Colonic mucosa (tissue), 4 donors: ENCODE results near the gene ADORA1. TPM values are rescaled to one million over a fixed set of nuclear protein-coding genes. Genes with fewer than 3 reads are reported as not detected.

ENCODE experiments used
- DNase-seq: peaks from one replicate; pipeline ENCODE4 v3.0.0-alpha.2; 2020
- H3K27ac ChIP-seq: fragments of 200-600 bp; one replicate; pipeline ENCODE4 v1.8.0; 2021
- H3K27me3 ChIP-seq: fragments of 200-600 bp; one replicate; pipeline ENCODE4 v1.8.0; 2021
- H3K36me3 ChIP-seq: fragments of 200-600 bp; one replicate; pipeline ENCODE4 v1.8.0; 2021
- H3K4me1 ChIP-seq: fragments of 200-600 bp; one replicate; pipeline ENCODE4 v1.8.0; 2021; ENCODE audit warnings: mild to moderate bottlenecking
- H3K4me3 ChIP-seq: fragments of 200-600 bp; one replicate; pipeline ENCODE4 v1.8.0; 2021
- H3K9ac ChIP-seq, 2 donors: one replicate each; pipeline ENCODE4 v1.7.0; 2013; ENCODE audit warnings: control low read depth in 2 of 2, low read depth in 2 of 2, low read length in 2 of 2
- H3K9me3 ChIP-seq: fragments of 200-600 bp; one replicate; pipeline ENCODE4 v1.8.0; 2021
- CTCF ChIP-seq: fragments of 200-600 bp; IDR thresholded peaks from one replicate; pipeline ENCODE4 v1.8.0; 2022; ENCODE audit warnings: antibody characterized with exemption, mild to moderate bottlenecking
- intact Hi-C: fragments of 100-400 bp; cut with DNase I; formaldehyde crosslinking; loops from one replicate; pipeline ENCODE4 v1.14.1; 2022
- total RNA-seq, 2 donors: library from RNA; stranded (reverse); fragmentation: NEBNext Ultra II Directional in 1 of 2; extraction: Animal tissue kit (Norgen Biotek cat#: 25700) in 1 of 2; gene quantifications; one replicate each; pipeline ENCODE4 v1.2.1, GENCODE V29; 2021
- donor health status: healthy.
- donor health status: DM: no; HTN: no; CAD: no.
- donor health status: DM: no; HTN: no; CAD: no.

Gene ADORA1
- total RNA-seq, 2 donors from 2014 or later = 0.42 to 1.6 TPM

GRCh38 chr1:203175827-203176241 lies 48.3 kb downstream of the ADORA1 start:
- intact Hi-C loops = no loop called here
- no peak for DNase-seq

GRCh38 chr1:203176273-203177035 lies 48.9 kb downstream of the ADORA1 start:
- H3K36me3 ChIP-seq = no peaks in the 10 kb centered on the region
- no peak overlapping the region for H3K27ac ChIP-seq
- no peak for TF ChIP-seq CTCF
- intact Hi-C loops = no loop called here
- no peak for DNase-seq
- no peak overlapping the region for H3K4me3 ChIP-seq
- no peak overlapping the region for H3K9ac ChIP-seq
- H3K4me1 ChIP-seq = no peaks in the 10 kb centered on the region
- no peaks in the 10 kb centered on the region for H3K9me3 ChIP-seq
- no peaks in the 10 kb centered on the region for H3K27me3 ChIP-seq

More at GRCh38 chr1:203175827-203176241, 48.3 kb downstream of the ADORA1 start:
- Histone ChIP-seq H3K9ac (no peak overlapping the region), H3K27ac (no peak overlapping the region), H3K4me1 (no peaks in the 10 kb centered on the region), H3K27me3 (no peaks in the 10 kb centered on the region), H3K36me3 (no peaks in the 10 kb centered on the region), H3K4me3 (no peak overlapping the region), H3K9me3 (no peaks in the 10 kb centered on the region)
- TF ChIP-seq CTCF = no peak

- DNase-seq = no peak
- Histone ChIP-seq H3K36me3 (no peaks in the 10 kb centered on the region), H3K27me3 (no peaks in the 10 kb centered on the region), H3K9ac (no peak overlapping the region), H3K9me3 (no peaks in the 10 kb centered on the region), H3K27ac (no peak overlapping the region), H3K4me3 (no peak overlapping the region), H3K4me1 (no peaks in the 10 kb centered on the region)
- intact Hi-C loops = no loop called here
- no peak for TF ChIP-seq CTCF
Measured at GRCh38 chr1:203177036-203177405, 49.5 kb downstream of the ADORA1 start.

GRCh38 chr1:203177470-203178039 lies 50.0 kb downstream of the ADORA1 start:
- Histone ChIP-seq H3K9ac (no peak overlapping the region), H3K9me3 (no peaks in the 10 kb centered on the region), H3K36me3 (no peaks in the 10 kb centered on the region), H3K27ac (no peak overlapping the region), H3K4me3 (no peak overlapping the region), H3K4me1 (no peaks in the 10 kb centered on the region), H3K27me3 (no peaks in the 10 kb centered on the region)
- DNase-seq = no peak
- intact Hi-C loops = no loop called here
- TF ChIP-seq CTCF = no peak

GRCh38 chr1:203178083-203178482 lies 50.6 kb downstream of the ADORA1 start:
- H3K36me3 ChIP-seq = no peaks in the 10 kb centered on the region
- intact Hi-C loops = no loop called here

More at GRCh38 chr1:203178083-203178482, 50.6 kb downstream of the ADORA1 start:
- no peak for TF ChIP-seq CTCF
- Histone ChIP-seq H3K9me3 (no peaks in the 10 kb centered on the region), H3K27ac (no peak overlapping the region), H3K9ac (no peak overlapping the region), H3K27me3 (no peaks in the 10 kb centered on the region), H3K4me3 (no peak overlapping the region), H3K4me1 (no peaks in the 10 kb centered on the region)
- no peak for DNase-seq
